Endothelial cell of umbilical vein (primary cell): Measurements from ENCODE around the gene MRTFA. TPM values are rescaled to one million over a fixed set of nuclear protein-coding genes. Genes with fewer than 3 reads are reported as not detected.

Source experiments
- BruUV-seq: library from RNA; stranded (reverse); fragments of 400-500 nt; replicated peaks from 2 replicates; lab custom pipeline; 2021; lab: Mats Ljungman, UMichigan
- CTCF ChIA-PET: fragments of 300-600, 350-600 bp; sonication (Branson Sonifier 250); formaldehyde crosslinking; loops from one replicate; lab custom pipeline; 2021; ENCODE audit warnings: antibody characterized with exemption, inconsistent platforms; lab: Charles Lee
- POLR2A ChIA-PET: fragments of 300-600, 350-600 bp; sonication (Branson Sonifier 250); formaldehyde crosslinking; loops from one replicate; lab custom pipeline; 2021; ENCODE audit warnings: antibody characterized with exemption, inconsistent platforms; lab: Charles Lee
- DNase-seq: peaks from one replicate; pipeline ENCODE4 v3.0.0-alpha.2; 2011; ENCODE audit warnings: low read depth, low spot score
- FAIRE-seq: peaks from 2 replicates; lab custom pipeline; 2011; peaks lifted over from hg19 to GRCh38; lab: Jason Lieb, UNC
- H2AFZ ChIP-seq: 2 replicates; pipeline ENCODE4 v1.6.0; 2012; ENCODE audit warnings: low read depth, low read length, control low read depth, inconsistent platforms
- H3K27ac ChIP-seq: 2 replicates; pipeline ENCODE4 v1.5.1; 2011; ENCODE audit warnings: low read depth, mild to moderate bottlenecking, control low read depth, low read length, moderate library complexity; ENCODE audit not compliant: insufficient read depth
- H3K27me3 ChIP-seq, 2 experiments: 2 replicates each; pipeline versions ENCODE4 v1.6.0 to v1.6.1; 2011; ENCODE audit warnings: low read length in 2 of 2, mixed read lengths in 1 of 2; ENCODE audit not compliant: control insufficient read depth in 2 of 2, insufficient read depth in 2 of 2
- H3K36me3 ChIP-seq, 2 experiments: 2 replicates in 1 of 2; 3 replicates in 1 of 2; pipeline ENCODE4 v1.5.1; 2011; ENCODE audit warnings: low read length in 2 of 2, mild to moderate bottlenecking in 1 of 2, moderate library complexity in 1 of 2; ENCODE audit not compliant: control insufficient read depth in 2 of 2, insufficient read depth in 2 of 2; ENCODE audit errors: extremely low read depth in 1 of 2
- H3K4me1 ChIP-seq: 3 replicates; pipeline ENCODE4 v1.5.1; 2011; ENCODE audit warnings: mild to moderate bottlenecking, low read length; ENCODE audit not compliant: control insufficient read depth, insufficient read depth; ENCODE audit errors: extremely low read depth
- H3K4me2 ChIP-seq: 2 replicates; pipeline ENCODE4 v1.6.1; 2011; ENCODE audit warnings: low read length, control low read depth, mixed read lengths; ENCODE audit not compliant: insufficient read depth
- H3K4me3 ChIP-seq, 3 experiments: fragments of 200-600 bp in 1 of 3; sonication (generic), shearing (Covaris generic) in 1 of 3; replicated peaks in 1 of 3; 2 replicates each; pipeline ENCODE4 v1.5.1; 2011 to 2016; ENCODE audit warnings: control low read depth in 3 of 3, low read length in 3 of 3, mild to moderate bottlenecking in 2 of 3, inconsistent platforms in 1 of 3, low read depth in 1 of 3, moderate library complexity in 1 of 3; ENCODE audit not compliant: insufficient read depth in 1 of 3
- H3K79me2 ChIP-seq: 2 replicates; pipeline ENCODE4 v1.6.0; 2012; ENCODE audit warnings: low read length, inconsistent platforms; ENCODE audit not compliant: control insufficient read depth, insufficient read depth
- H3K9ac ChIP-seq: replicated peaks from 2 replicates; pipeline ENCODE3; 2011; ENCODE audit warnings: low read length, control low read depth; ENCODE audit not compliant: insufficient read depth; ENCODE audit errors: extremely low read depth
- H3K9me1 ChIP-seq: replicated peaks from 3 replicates; pipeline ENCODE4 v1.6.0; 2011; ENCODE audit warnings: mild to moderate bottlenecking, low read length; ENCODE audit not compliant: control insufficient read depth, insufficient read depth; ENCODE audit errors: extremely low read depth
- H3K9me3 ChIP-seq: replicated peaks from 2 replicates; pipeline ENCODE4 v1.5.1; 2012; ENCODE audit warnings: low read length, inconsistent platforms; ENCODE audit not compliant: control insufficient read depth, insufficient read depth
- H4K20me1 ChIP-seq: replicated peaks from 2 replicates; pipeline ENCODE3; 2011; ENCODE audit warnings: mild to moderate bottlenecking, low read length; ENCODE audit not compliant: control insufficient read depth, insufficient read depth; ENCODE audit errors: extremely low read depth
- EZH2 ChIP-seq: IDR thresholded peaks from 2 replicates; pipeline ENCODE4 v1.6.1; 2012; ENCODE audit warnings: borderline replicate concordance, low read depth, mild to moderate bottlenecking, moderate library complexity, low read length, inconsistent platforms; ENCODE audit not compliant: severe bottlenecking
- FOS ChIP-seq: IDR thresholded peaks from 2 replicates; pipeline ENCODE4 v1.6.1; 2011; ENCODE audit warnings: mild to moderate bottlenecking, low read length, moderate library complexity, borderline replicate concordance; ENCODE audit not compliant: insufficient read depth
- GATA2 ChIP-seq: IDR thresholded peaks from 2 replicates; pipeline ENCODE4 v1.7.0; 2011; ENCODE audit warnings: low read depth, mild to moderate bottlenecking, moderate library complexity, mixed read lengths, low read length; ENCODE audit not compliant: insufficient read length, insufficient read depth
- JUN ChIP-seq: IDR thresholded peaks from 2 replicates; pipeline ENCODE4 v1.6.1; 2011; ENCODE audit warnings: borderline replicate concordance, low read depth; ENCODE audit not compliant: insufficient read length, insufficient read depth
- MYC ChIP-seq: IDR thresholded peaks from one replicate; pipeline ENCODE4 v1.6.1; 2011; ENCODE audit warnings: mild to moderate bottlenecking, low read depth, low read length
- POLR2A ChIP-seq: IDR thresholded peaks from 2 replicates; pipeline ENCODE4 v1.6.1; 2012; ENCODE audit warnings: low read depth, mild to moderate bottlenecking, control low read depth, low read length
- POLR2AphosphoS5 ChIP-seq: IDR thresholded peaks from 2 replicates; pipeline ENCODE4 v1.6.1; 2012; ENCODE audit warnings: low read depth, mild to moderate bottlenecking, control low read depth, low read length, moderate library complexity; ENCODE audit not compliant: insufficient read depth
- dilution Hi-C: fragments of 300-500 bp; cut with MboI; formaldehyde crosslinking; loops from one replicate; pipeline ENCODE4 v1.15.0; 2019; ENCODE audit warnings: low sequenced_read_pairs; ENCODE audit not compliant: extremely low pct_ligation_motif_present
- intact Hi-C: fragments of 100-400 bp; cut with micrococcal nuclease; formaldehyde crosslinking; loops from one replicate; pipeline ENCODE4 v1.10.0; 2022
- polyA plus RNA-seq, 4 experiments: library from polyadenylated mRNA; depleted of rRNA in 3 of 4; stranded (reverse) in 3 of 4; unstranded in 1 of 4; fragments of >200 nt; gene quantifications; 2 replicates each; pipeline versions ENCODE4 v1.2.1 to v1.2.3, GENCODE V29; 2011 to 2012; ENCODE audit warnings: missing spikeins in 1 of 4
- total RNA-seq: library from RNA; stranded (reverse); gene quantifications from 2 replicates; pipeline ENCODE4 v1.2.3, GENCODE V29; 2021
- TF ChIP-seq, protein P1 (sequence below), 2 donors: IDR thresholded peaks; 1 replicate in 1 of 2; 2 replicates in 1 of 2; pipeline ENCODE4 v1.5.1; 2011; ENCODE audit warnings: low read length in 2 of 2, mild to moderate bottlenecking in 2 of 2, moderate library complexity in 2 of 2, control low read depth in 1 of 2, inconsistent platforms in 1 of 2, low read depth in 1 of 2; ENCODE audit not compliant: insufficient read depth in 1 of 2; ENCODE audit errors: extremely low read depth in 1 of 2
- TF ChIP-seq, protein P2 (sequence below): IDR thresholded peaks from 2 replicates; pipeline ENCODE4 v1.6.1; 2011; ENCODE audit not compliant: insufficient read depth, insufficient read length

MRTFA gene
- total and polyA plus RNA-seq, 2 donors (not counting 3 experiments of a cell fraction or from before 2014, with no cell fraction given) = 13.6 to 44.1 TPM

DNA sequence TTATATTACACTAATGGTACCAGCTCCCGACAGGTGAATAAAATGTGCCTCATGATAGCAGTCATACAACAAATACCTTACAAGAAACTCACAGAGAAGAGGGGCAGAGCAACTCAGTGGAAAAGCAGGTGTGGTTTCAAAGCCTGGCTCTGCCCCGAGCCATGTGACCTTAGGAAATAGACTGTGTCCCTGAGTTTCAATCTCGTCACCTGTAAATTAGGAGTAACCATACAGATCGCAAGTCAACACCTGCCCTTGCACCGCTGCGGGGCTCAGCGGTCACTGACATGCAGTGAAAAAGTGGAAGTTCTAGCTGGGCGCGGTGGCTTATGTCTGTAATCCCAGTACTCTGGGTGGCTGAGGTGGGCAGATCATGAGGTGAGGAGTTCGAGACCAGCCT is 11.9 kb upstream of the MRTFA start:
- H4K20me1 ChIP-seq = no peaks in the 10 kb centered on the region
- dilution Hi-C loops (loop anchor here (10.0 kb wide), 1 partner anchor 114 kb away; no protein-coding TSS in a partner anchor), intact Hi-C loops (no loop called here)
- no peak overlapping the region for H3K9ac ChIP-seq
- POLR2A ChIA-PET = no interaction called here
- H3K9me3 ChIP-seq = no peaks in the 10 kb centered on the region
- peaks cover 17% of the 10 kb centered on the region for H3K4me1 ChIP-seq
- TF ChIP-seq FOS (no peak), POLR2A (no peak), EZH2 (no peak), POLR2AphosphoS5 (no peak), GATA2 (no peak), MYC (no peak), JUN (no peak)
- TF ChIP-seq, protein P1, sequence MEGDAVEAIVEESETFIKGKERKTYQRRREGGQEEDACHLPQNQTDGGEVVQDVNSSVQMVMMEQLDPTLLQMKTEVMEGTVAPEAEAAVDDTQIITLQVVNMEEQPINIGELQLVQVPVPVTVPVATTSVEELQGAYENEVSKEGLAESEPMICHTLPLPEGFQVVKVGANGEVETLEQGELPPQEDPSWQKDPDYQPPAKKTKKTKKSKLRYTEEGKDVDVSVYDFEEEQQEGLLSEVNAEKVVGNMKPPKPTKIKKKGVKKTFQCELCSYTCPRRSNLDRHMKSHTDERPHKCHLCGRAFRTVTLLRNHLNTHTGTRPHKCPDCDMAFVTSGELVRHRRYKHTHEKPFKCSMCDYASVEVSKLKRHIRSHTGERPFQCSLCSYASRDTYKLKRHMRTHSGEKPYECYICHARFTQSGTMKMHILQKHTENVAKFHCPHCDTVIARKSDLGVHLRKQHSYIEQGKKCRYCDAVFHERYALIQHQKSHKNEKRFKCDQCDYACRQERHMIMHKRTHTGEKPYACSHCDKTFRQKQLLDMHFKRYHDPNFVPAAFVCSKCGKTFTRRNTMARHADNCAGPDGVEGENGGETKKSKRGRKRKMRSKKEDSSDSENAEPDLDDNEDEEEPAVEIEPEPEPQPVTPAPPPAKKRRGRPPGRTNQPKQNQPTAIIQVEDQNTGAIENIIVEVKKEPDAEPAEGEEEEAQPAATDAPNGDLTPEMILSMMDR (IDR thresholded peaks at IDR 0.05; ENCODE audit: extremely low read depth in 1 of 2, insufficient read depth in 1 of 2, low read depth in 1 of 2, low read length in 2 of 2) = no peak
- TF ChIP-seq, protein P2, sequence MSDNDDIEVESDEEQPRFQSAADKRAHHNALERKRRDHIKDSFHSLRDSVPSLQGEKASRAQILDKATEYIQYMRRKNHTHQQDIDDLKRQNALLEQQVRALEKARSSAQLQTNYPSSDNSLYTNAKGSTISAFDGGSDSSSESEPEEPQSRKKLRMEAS = no peak
- H3K4me3 ChIP-seq = no peak overlapping the region
- no peak overlapping the region for H2AFZ ChIP-seq
- no peaks in the 10 kb centered on the region for H3K79me2 ChIP-seq
- no peaks in the 10 kb centered on the region for H3K27me3 ChIP-seq
- no TSS peak for BruUV-seq
- no peak overlapping the region for H3K4me2 ChIP-seq
- no peak overlapping the region for H3K27ac ChIP-seq
- FAIRE-seq (no peak), DNase-seq (no peak)
- H3K9me1 ChIP-seq = no peaks in the 10 kb centered on the region
- H3K36me3 ChIP-seq = no peaks in the 10 kb centered on the region
- CTCF ChIA-PET = interaction anchor here (2.5 to 7.3 kb wide), 3 partner anchors 35 to 212 kb away, joined by 6 to 111 read pairs (median 83); no protein-coding TSS in a partner anchor
